HEK293 (cell line): ENCODE results near the gene PLB1.

Experiments
- CTCF ChIA-PET: fragments of 350-600 bp; formaldehyde crosslinking; extraction: SDS; loops from one replicate; lab custom pipeline; 2021; ENCODE audit warnings: antibody characterized with exemption; lab: Yijun Ruan, JAX
- POLR2A ChIA-PET: fragments of 300-600 bp; formaldehyde crosslinking; extraction: SDS; loops from one replicate; lab custom pipeline; 2020; ENCODE audit warnings: antibody characterized with exemption, inconsistent platforms; lab: Yijun Ruan, JAX
- H3K27ac ChIP-seq: fragments of 200-500 bp; sonication (Bioruptor generic); 2 replicates; pipeline ENCODE4 v1.5.1; 2014; ENCODE audit warnings: low read depth, low read length, control low read depth, inconsistent platforms; ENCODE audit errors: extremely low read depth
- H3K36me3 ChIP-seq, 2 experiments: fragments of 200-500 bp in 1 of 2; sonication (Bioruptor generic) in 1 of 2; 1 replicate in 1 of 2; 2 replicates in 1 of 2; pipeline ENCODE4 v1.5.1; 2014 to 2017; ENCODE audit warnings: inconsistent platforms in 2 of 2, low read length in 2 of 2; ENCODE audit not compliant: control insufficient read depth in 2 of 2, insufficient read depth in 1 of 2
- H3K4me1 ChIP-seq: fragments of 200-500 bp; sonication (Bioruptor generic); 2 replicates; pipeline ENCODE4 v1.5.1; 2014; ENCODE audit warnings: mild to moderate bottlenecking, low read length, inconsistent platforms; ENCODE audit not compliant: control insufficient read depth, insufficient read depth
- H3K4me3 ChIP-seq: 2 replicates; pipeline ENCODE4 v1.5.1; 2011; ENCODE audit warnings: low read depth, mild to moderate bottlenecking, control low read depth, low read length, moderate library complexity
- H3K9me3 ChIP-seq: fragments of 200-500 bp; sonication (Bioruptor generic); 2 replicates; pipeline ENCODE4 v1.5.1; 2014; ENCODE audit warnings: low read depth, low read length, inconsistent platforms; ENCODE audit not compliant: control insufficient read depth, insufficient read depth
- IKZF3 ChIP-seq: fragments of 450-650 bp; IDR thresholded peaks from 2 replicates; pipeline ENCODE4 v1.5.0; 2018; ENCODE audit warnings: missing biosample characterization, mild to moderate bottlenecking, missing genetic modification characterization, moderate library complexity
- KLF7 ChIP-seq: fragments of 450-650 bp; formaldehyde crosslinking; IDR thresholded peaks from 2 replicates; pipeline ENCODE4 v1.5.1; 2016; ENCODE audit warnings: missing biosample characterization, missing genetic modification characterization, borderline replicate concordance
- ZNF133 ChIP-seq: fragments of 450-650 bp; formaldehyde crosslinking; IDR thresholded peaks from 2 replicates; pipeline ENCODE4 v1.5.1; 2016; ENCODE audit warnings: missing biosample characterization, missing genetic modification characterization
- ZNF654 ChIP-seq: fragments of 450-650 bp; formaldehyde crosslinking; IDR thresholded peaks from 2 replicates; pipeline ENCODE4 v1.5.1; 2016; ENCODE audit warnings: low read depth, missing biosample characterization, missing genetic modification characterization
- ZNF76 ChIP-seq: fragments of 450-650 bp; formaldehyde crosslinking; IDR thresholded peaks from 2 replicates; pipeline ENCODE4; 2016; ENCODE audit warnings: low read depth, missing biosample characterization, missing genetic modification characterization, borderline replicate concordance
- ZXDB ChIP-seq: fragments of 450-650 bp; formaldehyde crosslinking; IDR thresholded peaks from 2 replicates; pipeline ENCODE4 v1.5.1; 2016; ENCODE audit warnings: missing biosample characterization, missing genetic modification characterization
- TF ChIP-seq, protein P1 (sequence below): fragments of 450-650 bp; formaldehyde crosslinking; conservative IDR thresholded peaks from 2 replicates; pipeline ENCODE4 v1.5.1; 2016; ENCODE audit warnings: low read depth, missing biosample characterization, missing genetic modification characterization
- TF ChIP-seq, protein P2 (sequence below): fragments of 450-650 bp; formaldehyde crosslinking; IDR thresholded peaks from 2 replicates; pipeline ENCODE4 v1.5.1; 2016; ENCODE audit warnings: missing biosample characterization, missing genetic modification characterization
- TF ChIP-seq, protein P3 (sequence below): fragments of 450-650 bp; IDR thresholded peaks from 2 replicates; pipeline ENCODE4 v1.5.1; 2018; ENCODE audit warnings: missing biosample characterization, mild to moderate bottlenecking, missing genetic modification characterization
- TF ChIP-seq, protein P4 (sequence below): fragments of 450-650 bp; formaldehyde crosslinking; IDR thresholded peaks from 2 replicates; pipeline ENCODE4 v1.5.1; 2017; ENCODE audit warnings: missing biosample characterization, missing genetic modification characterization
- TF ChIP-seq, protein P5 (sequence below): fragments of 450-650 bp; formaldehyde crosslinking; IDR thresholded peaks from 2 replicates; pipeline ENCODE4 v1.5.1; 2017; ENCODE audit warnings: missing biosample characterization, mild to moderate bottlenecking, missing genetic modification characterization, moderate library complexity
- TF ChIP-seq, protein P6 (sequence below): fragments of 450-650 bp; formaldehyde crosslinking; IDR thresholded peaks from 2 replicates; pipeline ENCODE4 v1.5.1; 2016; ENCODE audit warnings: missing biosample characterization, missing genetic modification characterization

Gene PLB1

DNA sequence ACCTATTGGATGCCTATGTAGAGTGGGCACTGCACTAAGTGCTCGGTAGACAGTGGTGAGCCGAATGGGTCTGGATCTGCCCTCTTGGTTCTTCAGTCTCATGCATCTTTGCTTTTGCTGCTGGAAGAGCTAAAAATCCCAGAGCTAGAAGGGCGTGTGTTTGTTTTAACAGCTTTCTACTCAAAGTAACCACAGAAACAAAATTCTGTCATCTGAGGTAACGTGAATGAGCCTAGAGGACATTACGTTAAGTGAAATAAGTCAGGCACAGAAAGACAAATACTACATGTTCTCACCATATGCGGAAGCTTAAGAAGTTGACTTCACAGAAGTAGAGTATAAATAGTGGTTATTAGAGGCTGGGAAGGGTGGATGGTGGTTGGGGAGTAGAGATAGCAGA lies 119.8 kb downstream of the PLB1 start:
- no peak overlapping the region for H3K27ac ChIP-seq
- H3K36me3 ChIP-seq: no peaks in the 10 kb centered on the region
- CTCF ChIA-PET: interaction anchor here (0.5 to 4.5 kb wide), 6 partner anchors 9 to 89 kb away, joined by 3 to 41 read pairs (median 4); no protein-coding TSS in a partner anchor
- no peak overlapping the region for H3K4me3 ChIP-seq
- POLR2A ChIA-PET: interaction anchor here (0.6 to 1.8 kb wide), 4 partner anchors 22 to 255 kb away, joined by 3 to 4 read pairs (median 4); partner anchors contain the start of gene PPP1CB
- H3K9me3 ChIP-seq: no peaks in the 10 kb centered on the region
- TF ChIP-seq, protein P1, sequence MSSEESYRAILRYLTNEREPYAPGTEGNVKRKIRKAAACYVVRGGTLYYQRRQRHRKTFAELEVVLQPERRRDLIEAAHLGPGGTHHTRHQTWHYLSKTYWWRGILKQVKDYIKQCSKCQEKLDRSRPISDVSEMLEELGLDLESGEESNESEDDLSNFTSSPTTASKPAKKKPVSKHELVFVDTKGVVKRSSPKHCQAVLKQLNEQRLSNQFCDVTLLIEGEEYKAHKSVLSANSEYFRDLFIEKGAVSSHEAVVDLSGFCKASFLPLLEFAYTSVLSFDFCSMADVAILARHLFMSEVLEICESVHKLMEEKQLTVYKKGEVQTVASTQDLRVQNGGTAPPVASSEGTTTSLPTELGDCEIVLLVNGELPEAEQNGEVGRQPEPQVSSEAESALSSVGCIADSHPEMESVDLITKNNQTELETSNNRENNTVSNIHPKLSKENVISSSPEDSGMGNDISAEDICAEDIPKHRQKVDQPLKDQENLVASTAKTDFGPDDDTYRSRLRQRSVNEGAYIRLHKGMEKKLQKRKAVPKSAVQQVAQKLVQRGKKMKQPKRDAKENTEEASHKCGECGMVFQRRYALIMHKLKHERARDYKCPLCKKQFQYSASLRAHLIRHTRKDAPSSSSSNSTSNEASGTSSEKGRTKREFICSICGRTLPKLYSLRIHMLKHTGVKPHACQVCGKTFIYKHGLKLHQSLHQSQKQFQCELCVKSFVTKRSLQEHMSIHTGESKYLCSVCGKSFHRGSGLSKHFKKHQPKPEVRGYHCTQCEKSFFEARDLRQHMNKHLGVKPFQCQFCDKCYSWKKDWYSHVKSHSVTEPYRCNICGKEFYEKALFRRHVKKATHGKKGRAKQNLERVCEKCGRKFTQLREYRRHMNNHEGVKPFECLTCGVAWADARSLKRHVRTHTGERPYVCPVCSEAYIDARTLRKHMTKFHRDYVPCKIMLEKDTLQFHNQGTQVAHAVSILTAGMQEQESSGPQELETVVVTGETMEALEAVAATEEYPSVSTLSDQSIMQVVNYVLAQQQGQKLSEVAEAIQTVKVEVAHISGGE: no peak
- TF ChIP-seq, protein P2, sequence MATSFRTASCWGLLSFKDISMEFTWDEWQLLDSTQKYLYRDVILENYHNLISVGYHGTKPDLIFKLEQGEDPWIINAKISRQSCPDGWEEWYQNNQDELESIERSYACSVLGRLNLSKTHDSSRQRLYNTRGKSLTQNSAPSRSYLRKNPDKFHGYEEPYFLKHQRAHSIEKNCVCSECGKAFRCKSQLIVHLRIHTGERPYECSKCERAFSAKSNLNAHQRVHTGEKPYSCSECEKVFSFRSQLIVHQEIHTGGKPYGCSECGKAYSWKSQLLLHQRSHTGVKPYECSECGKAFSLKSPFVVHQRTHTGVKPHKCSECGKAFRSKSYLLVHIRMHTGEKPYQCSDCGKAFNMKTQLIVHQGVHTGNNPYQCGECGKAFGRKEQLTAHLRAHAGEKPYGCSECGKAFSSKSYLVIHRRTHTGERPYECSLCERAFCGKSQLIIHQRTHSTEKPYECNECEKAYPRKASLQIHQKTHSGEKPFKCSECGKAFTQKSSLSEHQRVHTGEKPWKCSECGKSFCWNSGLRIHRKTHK (tag by site-specific recombination): no peak
- no peak for TF ChIP-seq KLF7 (tag by site-specific recombination)
- TF ChIP-seq, protein P3, sequence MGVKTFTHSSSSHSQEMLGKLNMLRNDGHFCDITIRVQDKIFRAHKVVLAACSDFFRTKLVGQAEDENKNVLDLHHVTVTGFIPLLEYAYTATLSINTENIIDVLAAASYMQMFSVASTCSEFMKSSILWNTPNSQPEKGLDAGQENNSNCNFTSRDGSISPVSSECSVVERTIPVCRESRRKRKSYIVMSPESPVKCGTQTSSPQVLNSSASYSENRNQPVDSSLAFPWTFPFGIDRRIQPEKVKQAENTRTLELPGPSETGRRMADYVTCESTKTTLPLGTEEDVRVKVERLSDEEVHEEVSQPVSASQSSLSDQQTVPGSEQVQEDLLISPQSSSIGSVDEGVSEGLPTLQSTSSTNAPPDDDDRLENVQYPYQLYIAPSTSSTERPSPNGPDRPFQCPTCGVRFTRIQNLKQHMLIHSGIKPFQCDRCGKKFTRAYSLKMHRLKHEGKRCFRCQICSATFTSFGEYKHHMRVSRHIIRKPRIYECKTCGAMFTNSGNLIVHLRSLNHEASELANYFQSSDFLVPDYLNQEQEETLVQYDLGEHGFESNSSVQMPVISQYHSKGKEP (tag by site-specific recombination): no peak
- TF ChIP-seq, protein P4, sequence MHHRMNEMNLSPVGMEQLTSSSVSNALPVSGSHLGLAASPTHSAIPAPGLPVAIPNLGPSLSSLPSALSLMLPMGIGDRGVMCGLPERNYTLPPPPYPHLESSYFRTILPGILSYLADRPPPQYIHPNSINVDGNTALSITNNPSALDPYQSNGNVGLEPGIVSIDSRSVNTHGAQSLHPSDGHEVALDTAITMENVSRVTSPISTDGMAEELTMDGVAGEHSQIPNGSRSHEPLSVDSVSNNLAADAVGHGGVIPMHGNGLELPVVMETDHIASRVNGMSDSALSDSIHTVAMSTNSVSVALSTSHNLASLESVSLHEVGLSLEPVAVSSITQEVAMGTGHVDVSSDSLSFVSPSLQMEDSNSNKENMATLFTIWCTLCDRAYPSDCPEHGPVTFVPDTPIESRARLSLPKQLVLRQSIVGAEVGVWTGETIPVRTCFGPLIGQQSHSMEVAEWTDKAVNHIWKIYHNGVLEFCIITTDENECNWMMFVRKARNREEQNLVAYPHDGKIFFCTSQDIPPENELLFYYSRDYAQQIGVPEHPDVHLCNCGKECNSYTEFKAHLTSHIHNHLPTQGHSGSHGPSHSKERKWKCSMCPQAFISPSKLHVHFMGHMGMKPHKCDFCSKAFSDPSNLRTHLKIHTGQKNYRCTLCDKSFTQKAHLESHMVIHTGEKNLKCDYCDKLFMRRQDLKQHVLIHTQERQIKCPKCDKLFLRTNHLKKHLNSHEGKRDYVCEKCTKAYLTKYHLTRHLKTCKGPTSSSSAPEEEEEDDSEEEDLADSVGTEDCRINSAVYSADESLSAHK (tag by site-specific recombination): no peak
- no peak for TF ChIP-seq ZXDB (tag by site-specific recombination)
- TF ChIP-seq, protein P5, sequence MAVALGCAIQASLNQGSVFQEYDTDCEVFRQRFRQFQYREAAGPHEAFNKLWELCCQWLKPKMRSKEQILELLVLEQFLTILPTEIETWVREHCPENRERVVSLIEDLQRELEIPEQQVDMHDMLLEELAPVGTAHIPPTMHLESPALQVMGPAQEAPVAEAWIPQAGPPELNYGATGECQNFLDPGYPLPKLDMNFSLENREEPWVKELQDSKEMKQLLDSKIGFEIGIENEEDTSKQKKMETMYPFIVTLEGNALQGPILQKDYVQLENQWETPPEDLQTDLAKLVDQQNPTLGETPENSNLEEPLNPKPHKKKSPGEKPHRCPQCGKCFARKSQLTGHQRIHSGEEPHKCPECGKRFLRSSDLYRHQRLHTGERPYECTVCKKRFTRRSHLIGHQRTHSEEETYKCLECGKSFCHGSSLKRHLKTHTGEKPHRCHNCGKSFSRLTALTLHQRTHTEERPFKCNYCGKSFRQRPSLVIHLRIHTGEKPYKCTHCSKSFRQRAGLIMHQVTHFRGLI: no peak
- no peak for TF ChIP-seq ZNF133
- no peak for TF ChIP-seq ZNF654 (tag by site-specific recombination)
- TF ChIP-seq, protein P6, sequence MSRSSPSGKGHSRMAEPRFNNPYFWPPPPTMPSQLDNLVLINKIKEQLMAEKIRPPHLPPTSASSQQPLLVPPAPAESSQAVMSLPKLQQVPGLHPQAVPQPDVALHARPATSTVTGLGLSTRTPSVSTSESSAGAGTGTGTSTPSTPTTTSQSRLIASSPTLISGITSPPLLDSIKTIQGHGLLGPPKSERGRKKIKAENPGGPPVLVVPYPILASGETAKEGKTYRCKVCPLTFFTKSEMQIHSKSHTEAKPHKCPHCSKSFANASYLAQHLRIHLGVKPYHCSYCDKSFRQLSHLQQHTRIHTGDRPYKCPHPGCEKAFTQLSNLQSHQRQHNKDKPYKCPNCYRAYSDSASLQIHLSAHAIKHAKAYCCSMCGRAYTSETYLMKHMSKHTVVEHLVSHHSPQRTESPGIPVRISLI: no peak
- no peak for TF ChIP-seq IKZF3 (tag by site-specific recombination)
- no peak for TF ChIP-seq ZNF76 (tag by site-specific recombination)
- TF ChIP-seq, all 188 proteins: peak for 0
- peaks cover 2% of the 10 kb centered on the region; the same call in 1 of the 2 replicates for H3K4me1 ChIP-seq
